ENCODE results near the gene CYP2J2.
"Not testable (repeated sequence)": the region's sequence is repeated elsewhere in the genome, so short reads cannot be mapped to it uniquely, and the experiment has no call there.

The CYP2J2 gene

DNA sequence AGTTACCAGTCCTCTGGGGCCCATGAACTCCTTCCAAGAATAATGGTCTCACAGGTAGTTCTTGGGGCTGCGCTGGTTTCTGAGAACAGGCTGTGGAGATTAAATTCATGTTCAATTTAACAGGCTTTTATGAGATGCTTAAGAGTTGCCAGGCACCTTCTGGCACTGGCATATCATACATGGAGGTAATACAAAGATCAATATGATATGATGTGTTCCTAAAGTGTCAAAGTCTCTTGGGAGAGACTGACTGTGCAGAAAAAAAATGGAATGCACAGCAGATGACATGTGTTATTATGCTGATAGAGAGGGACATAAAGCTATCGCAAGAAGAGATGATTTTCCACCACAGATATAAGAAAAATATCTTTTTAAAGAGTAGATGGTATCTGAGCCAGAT is 6.8 kb downstream of the CYP2J2 start:
- no peak overlapping the region for H3K4me3 ChIP-seq (ENCODE audit: control insufficient read depth, low read depth, low read length)
- DNase-seq (ENCODE audit: low read depth) = no peak
- no peak for TF ChIP-seq CTCF (conservative IDR thresholded peaks at IDR 0.05; ENCODE audit: control insufficient read depth, insufficient read depth, low read depth, low read length)

DNA sequence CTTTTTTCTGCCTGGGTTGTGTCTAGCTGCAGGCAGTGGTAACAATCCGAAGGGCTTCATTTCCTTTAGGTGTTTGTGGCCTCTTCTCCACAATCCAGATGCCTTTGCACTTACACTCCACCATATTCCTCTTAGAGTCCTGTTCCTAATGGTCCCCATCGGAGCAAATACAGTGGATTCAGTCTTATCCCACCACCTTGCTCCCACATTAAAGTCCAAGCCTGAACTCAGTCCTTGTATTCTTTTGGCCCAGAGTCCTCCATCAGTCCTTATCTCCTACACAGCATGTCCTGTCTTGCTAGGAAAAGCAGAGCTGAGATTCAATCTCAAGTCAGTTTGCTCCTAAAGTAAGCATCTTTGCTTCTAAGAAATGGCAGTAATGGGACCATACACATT is 8.8 kb downstream of the CYP2J2 start:
- no peak for TF ChIP-seq CTCF (conservative IDR thresholded peaks at IDR 0.05; ENCODE audit: control insufficient read depth, insufficient read depth, low read depth, low read length)
- no peak for DNase-seq (ENCODE audit: low read depth)
- no peak overlapping the region for H3K4me3 ChIP-seq (ENCODE audit: control insufficient read depth, low read depth, low read length)

DNA sequence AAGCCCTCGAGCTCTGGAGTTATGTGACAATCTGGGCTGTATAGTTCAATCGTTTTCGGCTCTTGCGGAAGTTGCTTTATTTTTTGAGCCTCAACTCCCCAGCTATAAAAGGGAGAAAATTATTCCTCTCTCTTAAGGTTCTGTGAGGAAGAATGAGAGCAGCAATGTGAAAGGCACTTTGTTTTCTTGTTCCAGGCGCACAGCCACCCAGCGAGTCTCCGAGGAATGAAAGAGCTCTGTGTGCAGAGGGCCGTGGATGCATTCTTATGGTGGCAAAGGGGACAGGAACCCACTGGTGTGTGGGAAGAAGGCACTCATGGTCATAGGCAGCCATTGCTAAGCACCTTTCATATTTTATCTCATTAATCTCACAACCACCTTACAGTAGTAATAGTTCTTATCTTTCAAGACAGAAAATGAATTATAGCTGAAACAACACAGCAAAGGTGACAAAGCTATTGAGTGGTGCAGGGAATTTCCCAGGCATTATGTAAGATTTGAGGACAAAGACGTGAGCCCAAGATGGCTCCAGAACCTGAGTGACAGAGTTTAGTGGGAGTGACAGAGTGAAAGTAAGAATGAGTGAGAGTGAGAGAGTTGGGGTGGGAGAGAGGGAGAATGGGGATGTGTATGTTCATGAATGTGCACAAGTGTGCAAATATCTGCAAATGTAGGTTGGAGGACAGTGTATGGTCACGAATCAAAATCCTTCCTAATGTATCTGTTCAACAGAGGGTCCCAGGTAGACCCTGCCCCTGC is 9.4 kb downstream of the CYP2J2 start:
- no peak for DNase-seq (ENCODE audit: low read depth)
- H3K4me3 ChIP-seq (ENCODE audit: control insufficient read depth, low read depth, low read length) = no peak overlapping the region
- no peak for TF ChIP-seq CTCF (conservative IDR thresholded peaks at IDR 0.05; ENCODE audit: control insufficient read depth, insufficient read depth, low read depth, low read length)

- no peak for DNase-seq (ENCODE audit: low read depth)
- no peak overlapping the region for H3K4me3 ChIP-seq (ENCODE audit: control insufficient read depth, low read depth, low read length)
- no peak for TF ChIP-seq CTCF (conservative IDR thresholded peaks at IDR 0.05; ENCODE audit: control insufficient read depth, insufficient read depth, low read depth, low read length)
Observed at GRCh38 chr1:59915516-59915915, 11.1 kb downstream of the CYP2J2 start.

DNA sequence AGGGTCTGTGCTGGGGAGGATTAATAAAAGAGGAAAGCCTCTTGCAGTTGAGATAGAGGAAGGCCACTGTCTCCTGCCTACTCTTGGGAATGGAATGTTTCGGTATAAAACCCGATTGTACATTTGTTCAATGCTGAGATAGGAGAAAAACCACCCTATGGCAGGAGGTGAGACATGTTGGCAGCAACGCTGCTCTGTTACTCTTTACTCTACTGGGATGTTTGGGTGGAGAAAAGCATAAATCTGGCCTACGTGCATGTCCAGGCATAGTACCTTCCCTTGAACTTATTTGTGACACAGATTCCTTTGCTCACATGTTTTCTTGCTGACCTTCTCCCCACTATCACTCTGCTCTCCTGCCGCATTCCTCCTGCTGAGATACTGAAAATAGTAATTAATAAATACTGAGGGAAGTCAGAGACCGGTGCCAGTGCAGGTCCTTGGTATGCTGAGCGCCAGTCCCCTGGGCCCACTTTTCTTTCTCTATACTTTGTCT is 11.7 kb downstream of the CYP2J2 start:
- not testable (repeated sequence) for DNase-seq (ENCODE audit: low read depth); H3K4me3 ChIP-seq (ENCODE audit: control insufficient read depth, low read depth, low read length)

DNA sequence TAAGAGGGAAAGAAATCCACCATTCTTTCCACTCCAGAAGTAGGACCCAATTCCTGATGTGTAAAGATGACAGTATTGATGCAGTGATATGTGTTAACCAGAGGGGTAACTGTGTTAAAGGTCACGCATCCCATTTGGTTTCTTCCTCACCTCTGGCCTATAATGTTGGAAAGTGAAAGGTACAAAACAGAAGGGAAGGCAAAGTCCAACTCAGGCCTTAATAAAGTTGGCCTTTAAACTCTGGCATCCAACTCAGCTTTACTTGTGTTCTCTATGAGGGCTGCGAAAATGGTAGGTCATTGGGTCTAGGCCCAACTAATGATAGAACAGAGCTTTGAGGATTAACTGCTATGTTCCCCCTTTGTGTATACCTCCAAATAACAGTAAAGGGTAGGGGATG is 17.9 kb downstream of the CYP2J2 start:
- TF ChIP-seq CTCF (conservative IDR thresholded peaks at IDR 0.05; ENCODE audit: control insufficient read depth, insufficient read depth, low read depth, low read length) = no peak

DNA sequence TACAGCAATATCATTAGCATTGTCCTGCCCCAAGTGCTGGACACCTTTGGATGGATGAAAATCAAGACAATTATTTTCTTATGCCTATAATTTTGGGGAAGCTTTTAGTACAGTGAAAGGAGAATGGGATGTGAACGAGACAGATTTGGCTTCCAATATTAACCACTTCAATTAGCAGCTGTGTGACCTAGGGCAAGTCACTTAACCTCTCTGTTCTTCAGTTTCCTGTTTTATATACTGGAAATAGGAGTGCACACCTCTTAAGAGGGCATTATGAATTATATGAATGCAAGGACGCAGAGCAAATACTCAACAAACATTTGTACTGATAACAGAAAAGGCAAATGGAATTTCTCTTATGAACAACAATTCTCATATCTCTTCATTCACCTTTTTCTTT is 18.5 kb downstream of the CYP2J2 start:
- TF ChIP-seq CTCF (conservative IDR thresholded peaks at IDR 0.05; ENCODE audit: control insufficient read depth, insufficient read depth, low read depth, low read length) = no peak
- DNase-seq (ENCODE audit: low read depth) = no peak
- no peak overlapping the region for H3K4me3 ChIP-seq (ENCODE audit: control insufficient read depth, low read depth, low read length)

More for the DNA sequence above, 17.9 kb downstream of the CYP2J2 start:
- H3K4me3 ChIP-seq (ENCODE audit: control insufficient read depth, low read depth, low read length) = no peak overlapping the region
- no peak for DNase-seq (ENCODE audit: low read depth)
